Lung (tissue), 12 donors: ENCODE results near the gene LHX6. TPM values are rescaled to one million over a fixed set of nuclear protein-coding genes. Genes with fewer than 3 reads are reported as not detected.

Experiments
- ATAC-seq: fragments of 200-7000 bp; cut with Tn5 transposase; one replicate; pipeline ENCODE4 v1.9.1; 2020; ENCODE audit warnings: moderate number of reproducible peaks; ENCODE audit not compliant: insufficient read depth, low FRiP score
- DNase-seq, 3 donors: peaks; one replicate each; pipeline ENCODE4 v3.0.0-alpha.2; 2013 to 2017
- H3K27ac ChIP-seq, 2 donors: one replicate each; pipeline ENCODE4 v1.5.1; 2013; ENCODE audit warnings: mild to moderate bottlenecking in 2 of 2, moderate library complexity in 2 of 2, control low read depth in 1 of 2, inconsistent platforms in 1 of 2, low read depth in 1 of 2, low read length in 1 of 2
- H3K27me3 ChIP-seq, 3 donors: one replicate each; pipeline ENCODE4 v1.5.1; 2013; ENCODE audit warnings: low read length in 2 of 3; ENCODE audit not compliant: control insufficient read depth in 3 of 3, insufficient read depth in 3 of 3
- H3K36me3 ChIP-seq, 4 donors: one replicate each; pipeline ENCODE4 v1.5.1; 2013; ENCODE audit warnings: low read length in 4 of 4, mild to moderate bottlenecking in 1 of 4, moderate library complexity in 1 of 4; ENCODE audit not compliant: control insufficient read depth in 4 of 4, insufficient read depth in 4 of 4
- H3K4me1 ChIP-seq, 5 donors: one replicate each; pipeline ENCODE4 v1.5.1; 2013; ENCODE audit warnings: low read length in 5 of 5, mild to moderate bottlenecking in 2 of 5, moderate library complexity in 1 of 5; ENCODE audit not compliant: control insufficient read depth in 5 of 5, insufficient read depth in 5 of 5
- H3K4me3 ChIP-seq: one replicate; pipeline ENCODE4 v1.5.1; 2013; ENCODE audit warnings: mild to moderate bottlenecking, control low read depth, moderate library complexity
- H3K9ac ChIP-seq, 2 donors: one replicate each; pipeline ENCODE4 v1.5.1; 2013; ENCODE audit warnings: low read length in 2 of 2, control low read depth in 1 of 2; ENCODE audit not compliant: insufficient read depth in 1 of 2
- H3K9me3 ChIP-seq, 4 donors: one replicate each; pipeline ENCODE4 v1.5.1; 2013; ENCODE audit warnings: low read length in 3 of 4, mild to moderate bottlenecking in 1 of 4, moderate library complexity in 1 of 4; ENCODE audit not compliant: control insufficient read depth in 4 of 4, insufficient read depth in 3 of 4
- whole genome bisulfite sequencing, 2 donors: extraction: QIAGEN DNeasy Blood & Tissue Kit; methylation state at CpG; one replicate each; pipeline ENCODE4 v1.1.7; 2013; 5-methylcytosine and 5-hydroxymethylcytosine counted together
- polyA plus RNA-seq, 2 donors: library from polyadenylated mRNA; stranded (reverse); fragments of 200-250 nt; gene quantifications; one replicate each; pipeline ENCODE4 v1.2.1, GENCODE V29; 2013
- total RNA-seq, 2 donors: library from RNA; depleted of rRNA in 1 of 2; stranded (reverse); fragments of >200 nt in 1 of 2; gene quantifications; one replicate each; pipeline ENCODE4 v1.2.1, GENCODE V29; 2014 to 2021
- TF ChIP-seq, protein P1 (sequence below): IDR thresholded peaks from 2 replicates; pipeline ENCODE4 v1.5.1; 2012; ENCODE audit warnings: mild to moderate bottlenecking; ENCODE audit errors: control extremely low read depth, extremely low read depth
- donor health status: control.
- donor health status: control.
- donor health status: Bipolar disorder and iron deficiency.
- donor health status: healthy.
- donor health status: DM: yes; HTN: yes; CAD: no.

LHX6 gene
- total and polyA plus RNA-seq, 4 donors = 3.2 to 11.3 (median 4.3) TPM

GRCh38 chr9:122213102-122213588, 15.6 kb downstream of the LHX6 start:
- no peak for ATAC-seq
- 53 to 54% methylated on average over 20 of the region's 20 CpGs for WGBS, 2 donors

DNA sequence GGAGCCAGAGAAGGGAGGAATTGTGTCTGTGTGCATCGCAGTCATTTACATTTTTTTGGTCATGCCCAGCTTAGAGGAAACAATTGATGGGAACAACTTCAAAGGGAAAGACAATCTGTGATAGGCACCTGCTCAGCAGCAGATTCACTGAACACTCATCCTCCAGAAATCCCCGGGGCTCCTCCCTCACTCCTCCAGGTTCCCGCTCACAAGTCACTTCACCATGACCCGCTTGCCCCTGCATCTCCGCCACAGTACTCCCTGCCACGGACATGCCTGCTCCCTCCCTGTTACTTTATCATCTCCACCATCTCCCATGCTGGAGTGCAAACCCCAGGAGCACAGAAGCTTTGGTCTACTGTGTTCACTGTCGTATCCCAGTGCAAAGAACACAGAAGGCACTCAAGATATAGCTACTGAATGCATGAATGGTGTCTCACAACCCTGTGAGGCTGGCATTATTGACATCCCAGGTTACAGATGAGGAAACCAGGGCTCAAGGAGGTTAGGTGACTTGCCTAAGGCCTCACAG, 16.2 kb downstream of the LHX6 start:
- peaks cover 0 to 4% (median 0%) of the 10 kb centered on the region in 4 donors for H3K9me3 ChIP-seq
- H3K4me1 ChIP-seq = peaks cover 0 to 1% (median 0%) of the 10 kb centered on the region in 5 donors
- no peak overlapping the region for H3K27ac ChIP-seq
- no peaks in the 10 kb centered on the region for H3K36me3 ChIP-seq
- TF ChIP-seq, protein P1, sequence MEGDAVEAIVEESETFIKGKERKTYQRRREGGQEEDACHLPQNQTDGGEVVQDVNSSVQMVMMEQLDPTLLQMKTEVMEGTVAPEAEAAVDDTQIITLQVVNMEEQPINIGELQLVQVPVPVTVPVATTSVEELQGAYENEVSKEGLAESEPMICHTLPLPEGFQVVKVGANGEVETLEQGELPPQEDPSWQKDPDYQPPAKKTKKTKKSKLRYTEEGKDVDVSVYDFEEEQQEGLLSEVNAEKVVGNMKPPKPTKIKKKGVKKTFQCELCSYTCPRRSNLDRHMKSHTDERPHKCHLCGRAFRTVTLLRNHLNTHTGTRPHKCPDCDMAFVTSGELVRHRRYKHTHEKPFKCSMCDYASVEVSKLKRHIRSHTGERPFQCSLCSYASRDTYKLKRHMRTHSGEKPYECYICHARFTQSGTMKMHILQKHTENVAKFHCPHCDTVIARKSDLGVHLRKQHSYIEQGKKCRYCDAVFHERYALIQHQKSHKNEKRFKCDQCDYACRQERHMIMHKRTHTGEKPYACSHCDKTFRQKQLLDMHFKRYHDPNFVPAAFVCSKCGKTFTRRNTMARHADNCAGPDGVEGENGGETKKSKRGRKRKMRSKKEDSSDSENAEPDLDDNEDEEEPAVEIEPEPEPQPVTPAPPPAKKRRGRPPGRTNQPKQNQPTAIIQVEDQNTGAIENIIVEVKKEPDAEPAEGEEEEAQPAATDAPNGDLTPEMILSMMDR = no peak
- no peak overlapping the region for H3K4me3 ChIP-seq
- no peak for DNase-seq
- H3K9ac ChIP-seq = no peak overlapping the region
- no peak for ATAC-seq
- H3K27me3 ChIP-seq = peaks cover 0 to 63% (median 61%) of the 10 kb centered on the region in 3 donors
- 86 to 90% methylated on average over 7 of the region's 7 CpGs for WGBS, 2 donors

More at GRCh38 chr9:122213102-122213588, 15.6 kb downstream of the LHX6 start:
- no peaks in the 10 kb centered on the region for H3K4me1 ChIP-seq
- H3K9me3 ChIP-seq = peaks cover 0 to 4% (median 0%) of the 10 kb centered on the region in 4 donors
- no peak overlapping the region for H3K4me3 ChIP-seq
- no peak overlapping the region for H3K27ac ChIP-seq
- H3K9ac ChIP-seq = no peak overlapping the region
- no peaks in the 10 kb centered on the region for H3K36me3 ChIP-seq
- no peak for DNase-seq
- TF ChIP-seq, protein P1 = no peak
- H3K27me3 ChIP-seq = peaks cover 0 to 68% (median 63%) of the 10 kb centered on the region in 3 donors

DNA sequence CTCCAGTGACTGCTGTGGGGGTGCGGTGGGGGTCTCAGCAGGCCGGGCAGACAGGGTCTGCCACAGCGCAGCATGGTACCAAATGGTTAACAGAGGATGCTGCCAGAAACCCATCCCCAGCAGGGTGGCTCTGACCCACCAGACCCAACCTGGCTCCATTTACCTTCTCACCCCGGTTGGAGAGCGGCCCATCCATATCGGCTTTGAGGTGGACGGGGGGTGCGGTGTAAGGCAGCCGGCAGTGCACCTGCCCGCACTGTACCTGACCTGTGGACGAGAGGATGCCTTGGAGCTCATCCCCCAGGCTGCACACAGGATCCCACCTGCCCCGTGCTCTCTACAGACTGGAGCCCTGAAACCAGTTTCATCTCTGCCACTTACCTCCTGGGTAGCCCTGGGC, 19.3 kb downstream of the LHX6 start:
- TF ChIP-seq, protein P1 = no peak
- H3K36me3 ChIP-seq = no peaks in the 10 kb centered on the region
- peaks cover 0 to 37% (median 33%) of the 10 kb centered on the region in 3 donors for H3K27me3 ChIP-seq
- no peaks in the 10 kb centered on the region for H3K9me3 ChIP-seq
- H3K4me1 ChIP-seq = peaks cover 0 to 15% (median 0%) of the 10 kb centered on the region in 5 donors
- H3K9ac ChIP-seq = no peak overlapping the region
- WGBS, 2 donors = 93 to 96% methylated on average over 12 of the region's 12 CpGs
- DNase-seq (no peak), ATAC-seq (no peak)
- H3K4me3 ChIP-seq = no peak overlapping the region
- no peak overlapping the region for H3K27ac ChIP-seq
